ENCODE measurements around the gene ERGIC3.
"Not testable (repeated sequence)": the region's sequence is repeated elsewhere in the genome, so short reads cannot be mapped to it uniquely, and the experiment has no call there.

Gene ERGIC3

DNA sequence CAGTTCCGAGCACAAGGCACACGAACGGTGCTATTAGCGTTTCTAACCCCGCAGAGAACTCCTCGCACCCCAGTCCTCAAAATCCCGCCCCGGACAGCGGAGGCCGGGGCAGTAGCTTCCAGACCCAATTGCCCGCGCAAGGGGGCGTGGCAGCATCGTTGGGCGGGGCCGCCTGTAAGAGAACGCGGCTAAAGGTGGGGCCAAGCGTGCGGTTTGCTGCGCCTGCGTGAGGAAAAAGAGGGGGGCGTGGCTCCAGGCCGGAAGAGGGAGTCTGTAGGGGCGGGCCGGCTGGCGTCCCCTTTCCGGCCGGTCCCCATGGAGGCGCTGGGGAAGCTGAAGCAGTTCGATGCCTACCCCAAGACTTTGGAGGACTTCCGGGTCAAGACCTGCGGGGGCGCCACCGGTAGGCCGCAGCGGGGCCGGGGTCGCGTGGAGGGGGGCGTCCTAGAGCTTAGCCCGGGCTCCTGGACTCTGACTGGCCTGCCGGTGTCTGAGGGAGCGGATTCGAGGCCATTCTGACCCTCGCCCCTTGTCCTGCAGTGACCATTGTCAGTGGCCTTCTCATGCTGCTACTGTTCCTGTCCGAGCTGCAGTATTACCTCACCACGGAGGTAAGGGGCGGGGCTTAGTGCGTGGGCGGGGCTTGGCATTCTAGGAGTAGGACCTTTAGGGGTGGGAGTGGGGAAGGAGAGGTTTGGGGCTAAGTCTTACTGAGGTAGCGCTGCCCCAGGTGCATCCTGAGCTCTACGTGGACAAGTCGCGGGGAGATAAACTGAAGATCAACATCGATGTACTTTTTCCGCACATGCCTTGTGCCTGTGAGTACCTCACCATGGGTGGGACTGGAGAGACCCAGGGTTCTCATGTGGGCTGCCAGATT is at the start of gene ERGIC3:
TSS of gene ERGIC3 (plus strand) at position 296 of the 880 bp plus-strand sequence. CDS start at position 316, 20 bp downstream.
- DNase-seq: peak; percentile 93 to 95

DNA sequence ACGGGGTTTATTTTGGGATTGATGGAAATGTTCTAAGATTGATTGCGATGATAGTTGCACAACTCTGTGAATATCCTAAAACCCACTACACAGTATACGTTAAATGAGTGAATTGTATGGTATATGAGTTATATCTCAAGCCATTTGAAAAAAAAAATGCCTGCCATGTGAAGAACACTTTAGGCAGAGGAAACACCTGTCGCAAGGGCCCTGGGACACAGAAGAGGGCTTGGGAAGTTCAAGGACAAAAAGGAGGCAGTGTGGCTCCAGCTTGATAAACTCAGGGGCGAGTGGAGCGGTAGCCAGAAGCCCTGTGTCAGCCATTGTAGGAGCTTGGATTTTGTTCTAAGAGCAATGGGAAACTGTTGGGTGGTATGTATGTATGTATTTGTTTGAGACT is 49.5 kb upstream of the ERGIC3 start:
- no peak for DNase-seq

DNA sequence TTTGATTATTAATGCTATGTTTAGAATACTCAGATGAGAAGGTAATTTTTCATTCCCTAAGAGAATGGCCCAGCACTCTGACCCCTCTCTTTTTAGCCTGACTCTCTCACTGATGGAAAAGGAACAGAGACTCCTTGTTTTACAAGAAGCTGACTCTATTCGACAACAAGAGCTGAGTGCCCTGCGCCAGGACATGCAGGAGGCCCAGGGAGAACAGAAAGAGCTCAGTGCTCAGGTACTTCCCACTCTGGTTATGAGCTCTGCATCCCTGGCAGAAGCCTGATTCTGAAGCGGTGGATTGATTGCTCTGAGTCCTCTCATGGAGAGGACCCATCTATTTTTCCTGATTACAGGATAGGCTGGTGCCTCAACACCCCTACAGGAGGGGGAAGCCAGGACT is 45.4 kb upstream of the ERGIC3 start:
- DNase-seq: no peak

DNA sequence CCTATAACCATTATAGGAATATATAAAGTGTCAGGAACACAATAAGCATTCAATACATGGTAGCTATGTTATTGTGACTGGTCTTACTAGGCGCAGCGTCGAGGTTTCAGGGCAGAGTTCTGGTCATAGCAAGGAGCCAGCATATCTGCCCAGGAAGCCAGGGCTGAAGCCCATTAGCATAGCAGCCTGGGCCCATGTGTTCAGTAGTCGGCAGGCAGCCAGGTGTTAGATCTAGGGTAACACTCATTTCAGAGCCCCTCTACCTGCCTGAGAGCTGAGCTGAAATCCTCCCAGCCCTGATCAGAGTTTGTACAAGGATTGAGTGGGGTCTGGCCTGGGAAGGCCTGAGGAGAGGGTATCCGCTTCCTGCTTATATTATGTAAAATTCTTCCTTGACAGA is 44.6 kb upstream of the ERGIC3 start:
- DNase-seq: no peak

DNA sequence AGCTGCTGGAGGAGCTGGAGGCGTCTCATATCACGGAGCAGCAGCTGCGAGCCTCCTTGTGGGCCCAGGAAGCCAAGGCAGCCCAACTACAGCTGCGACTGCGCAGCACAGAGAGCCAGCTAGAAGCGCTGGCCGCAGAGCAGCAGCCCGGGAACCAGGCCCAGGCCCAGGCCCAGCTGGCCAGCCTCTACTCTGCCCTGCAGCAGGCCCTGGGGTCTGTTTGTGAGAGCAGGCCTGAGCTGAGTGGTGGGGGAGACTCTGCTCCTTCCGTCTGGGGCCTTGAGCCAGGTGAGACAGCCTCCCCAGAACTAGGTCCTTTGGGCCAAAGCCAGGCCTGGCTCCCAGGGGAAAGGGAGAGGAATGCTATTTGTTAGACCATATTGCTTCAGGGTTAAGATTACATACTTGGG is 44.1 kb upstream of the ERGIC3 start:
- no peak for DNase-seq

DNA sequence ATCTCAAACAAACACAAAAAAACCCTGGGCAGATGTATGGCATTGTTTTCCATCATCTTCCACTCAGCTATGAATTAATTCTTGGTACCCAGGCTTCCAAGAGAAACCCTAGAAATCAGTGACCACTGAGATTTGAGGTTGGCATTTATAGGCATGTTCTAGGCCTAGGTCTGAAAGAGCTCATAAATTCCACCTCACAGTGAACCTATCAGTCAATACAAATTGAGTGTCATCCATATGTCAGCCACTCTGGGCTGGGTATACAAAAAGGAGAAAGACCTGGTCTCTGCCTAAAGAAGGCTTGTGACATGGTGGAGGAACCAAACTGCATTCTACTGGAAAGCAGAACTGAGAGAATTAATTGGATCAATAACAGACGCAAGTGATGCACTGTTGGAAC is 42.6 kb upstream of the ERGIC3 start:
- DNase-seq: no peak

DNA sequence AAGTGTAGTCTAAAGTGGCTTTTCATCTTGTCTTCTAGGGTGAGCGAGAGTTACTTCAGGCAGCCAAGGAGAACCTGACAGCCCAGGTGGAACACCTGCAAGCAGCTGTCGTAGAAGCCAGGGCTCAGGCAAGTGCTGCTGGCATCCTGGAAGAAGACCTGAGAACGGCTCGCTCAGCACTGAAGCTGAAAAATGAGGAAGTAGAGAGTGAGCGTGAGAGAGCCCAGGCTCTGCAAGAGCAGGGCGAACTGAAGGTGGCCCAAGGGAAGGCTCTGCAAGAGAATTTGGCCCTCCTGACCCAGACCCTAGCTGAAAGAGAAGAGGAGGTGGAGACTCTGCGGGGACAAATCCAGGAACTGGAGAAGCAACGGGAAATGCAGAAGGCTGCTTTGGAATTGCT is 39.5 kb upstream of the ERGIC3 start:
- no peak for DNase-seq

DNA sequence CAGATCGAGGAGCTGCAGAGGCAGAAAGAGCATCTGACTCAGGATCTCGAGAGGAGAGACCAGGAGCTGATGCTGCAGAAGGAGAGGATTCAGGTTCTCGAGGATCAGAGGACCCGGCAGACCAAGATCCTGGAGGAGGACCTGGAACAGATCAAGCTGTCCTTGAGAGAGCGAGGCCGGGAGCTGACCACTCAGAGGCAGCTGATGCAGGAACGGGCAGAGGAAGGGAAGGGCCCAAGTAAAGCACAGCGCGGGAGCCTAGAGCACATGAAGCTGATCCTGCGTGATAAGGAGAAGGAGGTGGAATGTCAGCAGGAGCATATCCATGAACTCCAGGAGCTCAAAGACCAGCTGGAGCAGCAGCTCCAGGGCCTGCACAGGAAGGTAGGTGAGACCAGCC is 38.6 kb upstream of the ERGIC3 start:
- no peak for DNase-seq

DNA sequence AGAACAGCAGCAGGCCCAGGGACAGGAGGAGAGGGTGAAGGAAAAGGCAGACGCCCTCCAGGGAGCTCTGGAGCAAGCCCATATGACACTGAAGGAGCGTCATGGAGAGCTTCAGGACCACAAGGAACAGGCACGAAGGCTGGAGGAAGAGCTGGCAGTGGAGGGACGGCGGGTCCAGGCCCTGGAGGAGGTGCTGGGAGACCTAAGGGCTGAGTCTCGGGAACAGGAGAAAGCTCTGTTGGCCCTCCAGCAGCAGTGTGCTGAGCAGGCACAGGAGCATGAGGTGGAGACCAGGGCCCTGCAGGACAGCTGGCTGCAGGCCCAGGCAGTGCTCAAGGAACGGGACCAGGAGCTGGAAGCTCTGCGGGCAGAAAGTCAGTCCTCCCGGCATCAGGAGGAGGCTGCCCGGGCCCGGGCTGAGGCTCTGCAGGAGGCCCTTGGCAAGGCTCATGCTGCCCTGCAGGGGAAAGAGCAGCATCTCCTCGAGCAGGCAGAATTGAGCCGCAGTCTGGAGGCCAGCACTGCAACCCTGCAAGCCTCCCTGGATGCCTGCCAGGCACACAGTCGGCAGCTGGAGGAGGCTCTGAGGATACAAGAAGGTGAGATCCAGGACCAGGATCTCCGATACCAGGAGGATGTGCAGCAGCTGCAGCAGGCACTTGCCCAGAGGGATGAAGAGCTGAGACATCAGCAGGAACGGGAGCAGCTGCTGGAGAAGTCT is 37.9 kb upstream of the ERGIC3 start:
- no peak for DNase-seq

DNA sequence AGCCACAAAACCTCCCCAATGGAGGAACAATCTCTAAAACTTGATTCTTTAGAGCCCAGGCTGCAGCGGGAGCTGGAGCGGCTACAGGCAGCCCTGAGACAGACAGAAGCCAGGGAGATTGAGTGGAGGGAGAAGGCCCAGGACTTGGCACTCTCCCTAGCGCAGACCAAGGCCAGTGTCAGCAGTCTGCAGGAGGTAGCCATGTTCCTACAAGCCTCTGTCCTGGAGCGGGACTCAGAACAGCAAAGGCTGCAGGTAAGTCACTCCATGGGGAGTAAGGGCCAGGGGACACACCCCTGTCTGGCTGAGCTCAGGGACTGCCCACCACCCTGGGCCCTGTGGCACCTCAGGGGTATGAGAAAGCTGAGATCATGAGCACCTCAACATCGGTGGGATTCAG is 37.1 kb upstream of the ERGIC3 start:
- no peak for DNase-seq

DNA sequence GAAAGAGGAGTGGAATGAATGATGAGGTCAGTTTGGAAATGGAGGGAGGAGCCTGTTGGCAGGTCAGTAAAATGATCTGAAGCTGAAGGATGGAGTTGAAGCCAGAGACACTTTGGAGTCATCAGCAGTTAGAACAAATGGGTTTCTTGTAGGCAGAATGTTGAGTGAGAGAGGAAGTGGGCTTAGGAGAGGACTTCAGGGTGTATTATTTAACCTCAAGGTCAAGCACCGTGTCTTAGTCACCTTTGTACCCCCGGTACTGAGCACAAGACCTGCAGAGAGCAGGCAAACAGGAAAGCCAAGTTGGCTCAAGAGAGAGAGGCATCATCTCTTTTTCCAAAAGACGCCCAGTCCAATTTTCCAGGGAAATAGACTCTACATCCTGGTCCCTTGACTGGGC is 35.7 kb upstream of the ERGIC3 start:
- DNase-seq: no peak

DNA sequence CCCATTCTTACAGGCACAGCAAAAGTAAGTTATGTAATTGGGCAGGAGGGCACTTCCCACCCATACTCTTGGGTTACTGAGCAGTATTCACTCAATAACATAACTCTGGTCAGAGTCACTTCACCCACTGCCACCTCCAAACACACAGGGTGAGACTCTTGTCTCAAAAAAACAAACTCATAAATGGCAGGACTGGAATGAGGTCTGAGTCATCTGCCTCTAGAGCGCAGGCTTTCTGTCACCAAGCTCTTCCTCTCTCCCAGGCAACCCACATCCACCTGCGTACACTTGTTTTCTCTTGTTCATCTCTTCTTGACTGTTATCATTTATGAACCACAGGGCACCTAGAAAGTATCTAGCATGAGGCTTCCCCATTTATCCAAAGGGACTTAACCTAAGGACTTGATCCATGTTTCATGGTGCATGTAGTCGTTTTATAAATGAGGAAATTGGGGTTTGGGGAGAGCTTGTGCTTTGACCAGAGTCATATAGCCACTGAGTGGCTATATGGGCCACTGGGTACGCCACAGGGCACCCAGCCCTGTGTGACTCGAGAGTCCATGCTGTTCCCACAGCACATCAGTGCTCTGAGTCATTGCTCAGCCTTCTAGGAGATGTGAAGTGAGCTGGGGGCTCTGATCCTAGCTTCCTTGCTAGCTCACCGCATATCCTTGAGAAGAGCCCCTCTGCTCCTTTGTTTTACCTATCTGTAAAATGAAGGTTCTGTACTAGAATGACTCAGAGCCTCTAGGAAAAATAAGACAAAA is 34.8 kb upstream of the ERGIC3 start:
- no peak for DNase-seq

DNA sequence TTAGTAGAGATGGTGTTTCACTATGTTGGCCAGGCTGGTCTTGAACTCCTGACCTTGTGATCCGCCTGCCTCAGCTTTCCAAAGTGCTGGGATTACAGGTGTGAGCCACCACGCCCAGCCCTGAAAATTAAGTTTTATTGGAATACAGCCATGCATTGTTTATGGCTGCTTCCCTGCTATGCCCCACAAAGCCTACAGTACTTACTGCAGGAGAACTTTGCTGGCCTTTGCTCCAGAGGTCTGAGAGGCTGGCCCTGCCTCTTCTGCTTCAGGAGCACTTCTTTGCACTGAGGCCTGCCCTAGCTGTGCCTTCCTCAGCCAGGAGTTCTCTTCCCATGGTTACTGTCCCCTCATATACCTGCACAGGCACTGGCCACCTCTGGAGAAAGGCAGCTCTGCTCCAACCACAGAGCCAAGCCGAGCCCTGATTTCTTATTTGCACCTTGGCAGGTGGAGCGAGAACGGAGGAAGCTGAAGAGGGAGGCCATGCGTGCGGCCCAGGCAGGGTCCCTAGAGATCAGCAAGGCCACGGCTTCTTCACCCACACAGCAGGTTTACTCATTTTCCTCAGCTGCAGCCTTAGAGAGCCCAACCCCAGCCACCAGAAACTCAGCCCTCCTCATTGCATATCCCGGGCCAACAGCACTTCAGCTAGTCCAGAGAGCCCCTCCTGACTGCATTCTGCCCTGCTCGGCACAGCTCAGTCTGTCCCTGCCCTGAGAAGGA is 33.2 kb upstream of the ERGIC3 start:
- DNase-seq: no peak

DNA sequence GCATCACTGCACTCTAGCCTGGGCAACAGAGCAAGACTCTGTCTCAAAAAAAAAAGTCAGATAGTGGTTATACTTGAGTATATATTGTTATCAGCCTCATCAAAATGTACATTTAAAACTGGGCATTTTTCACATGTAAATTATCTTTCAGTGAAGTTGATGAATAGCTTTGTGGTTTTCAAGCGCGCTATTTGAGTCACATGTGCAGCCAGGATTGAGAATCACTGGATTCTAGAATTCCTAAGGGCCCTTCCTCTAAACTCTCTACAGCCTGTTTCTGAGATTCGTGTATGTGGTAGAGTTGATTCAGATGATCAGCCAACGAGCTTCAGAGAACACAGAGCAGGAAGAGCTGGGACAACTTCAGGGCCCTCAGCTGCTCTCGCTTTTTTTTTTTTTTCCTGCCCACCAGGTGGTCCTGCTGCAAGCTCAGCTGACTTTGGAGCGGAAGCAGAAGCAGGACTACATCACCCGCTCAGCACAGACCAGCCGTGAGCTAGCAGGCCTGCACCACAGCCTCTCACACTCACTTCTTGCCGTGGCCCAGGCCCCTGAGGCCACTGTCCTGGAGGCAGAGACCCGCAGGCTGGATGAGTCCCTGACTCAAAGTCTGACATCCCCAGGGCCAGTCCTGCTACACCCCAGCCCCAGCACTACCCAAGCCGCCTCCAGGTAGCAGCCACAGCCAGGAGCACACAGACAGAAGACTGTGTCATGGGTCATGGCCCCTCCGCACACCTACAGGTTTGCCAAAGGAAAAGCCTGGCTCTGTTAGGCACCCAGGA is 30.7 kb upstream of the ERGIC3 start:
- no peak for DNase-seq

DNA sequence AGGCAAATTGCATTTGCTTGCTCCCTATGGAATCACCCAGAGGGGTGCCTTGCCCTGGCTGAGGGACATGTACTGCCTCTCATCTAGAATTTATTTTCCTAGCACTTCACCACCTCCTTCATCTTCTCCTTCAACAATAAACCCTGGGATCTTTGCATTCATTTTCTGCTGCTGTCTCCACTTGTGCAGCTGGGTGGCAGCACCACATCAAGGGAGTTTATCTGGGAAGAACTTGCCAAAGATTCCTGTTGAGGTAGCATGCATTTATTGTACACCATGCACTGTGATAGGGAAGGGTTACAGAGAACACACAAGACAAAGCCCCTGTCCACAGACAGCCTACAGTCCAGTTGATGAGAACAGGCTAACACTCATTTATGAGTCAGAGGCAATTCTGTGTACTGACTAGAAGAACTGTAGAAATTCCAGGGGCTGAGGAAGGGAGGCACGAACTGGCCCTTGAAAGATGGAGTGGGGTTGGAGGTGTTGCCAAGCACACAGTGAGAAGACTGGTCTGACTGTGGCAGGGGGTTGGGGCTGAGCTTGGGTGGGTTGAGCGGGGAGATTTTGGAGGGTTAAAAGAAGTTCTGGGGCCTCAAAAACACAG is 30.0 kb upstream of the ERGIC3 start:
- DNase-seq: peak in 1 of 2 experiments; percentile 11

DNA sequence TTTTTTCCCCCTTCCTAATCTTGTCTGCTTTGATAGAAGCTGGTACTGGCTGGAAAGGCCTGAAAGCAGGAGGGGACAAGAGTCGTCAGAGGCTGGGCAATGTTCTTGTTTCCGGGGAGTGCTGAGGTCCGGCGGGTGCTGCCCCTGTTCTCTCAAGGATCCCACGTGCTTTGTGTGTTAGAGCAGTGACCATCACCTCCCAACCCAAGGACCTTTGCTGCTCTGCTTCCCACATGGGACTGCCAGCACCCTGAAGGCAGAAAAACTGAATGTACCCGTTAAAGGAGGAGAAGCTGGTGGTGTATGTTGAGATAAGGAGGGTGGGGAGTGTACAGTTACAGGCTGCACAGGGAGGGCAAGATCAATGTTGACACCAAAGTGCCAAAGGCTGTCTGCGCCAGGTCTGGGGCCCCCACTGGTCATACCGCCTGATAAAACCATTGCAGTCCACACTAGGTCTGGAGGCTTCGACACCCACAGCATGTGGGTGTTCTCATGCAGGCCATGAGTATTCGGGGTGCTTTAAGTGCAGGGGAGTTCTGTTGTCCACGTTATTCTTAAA is 27.4 kb upstream of the ERGIC3 start:
- no peak for DNase-seq

DNA sequence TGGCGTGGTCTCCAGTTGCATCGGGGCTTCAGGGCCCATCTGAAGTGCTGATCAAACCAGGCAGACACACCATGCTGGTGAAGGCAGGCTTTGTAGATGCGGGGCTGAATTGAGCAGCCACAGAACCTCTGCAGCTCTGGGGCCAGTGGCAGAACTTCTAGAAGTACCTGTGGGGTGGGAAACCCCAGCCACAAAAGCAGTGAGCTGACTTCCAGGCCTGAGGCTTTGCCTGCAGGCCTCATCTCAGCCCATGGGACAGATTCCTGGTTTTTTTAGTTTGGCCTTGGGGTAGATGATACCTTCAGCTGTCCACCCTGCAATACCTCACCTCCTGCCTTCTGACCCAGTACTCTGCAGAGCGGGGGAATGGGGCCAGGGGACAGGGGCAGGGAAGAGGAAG is 26.5 kb upstream of the ERGIC3 start:
- no peak for DNase-seq

DNA sequence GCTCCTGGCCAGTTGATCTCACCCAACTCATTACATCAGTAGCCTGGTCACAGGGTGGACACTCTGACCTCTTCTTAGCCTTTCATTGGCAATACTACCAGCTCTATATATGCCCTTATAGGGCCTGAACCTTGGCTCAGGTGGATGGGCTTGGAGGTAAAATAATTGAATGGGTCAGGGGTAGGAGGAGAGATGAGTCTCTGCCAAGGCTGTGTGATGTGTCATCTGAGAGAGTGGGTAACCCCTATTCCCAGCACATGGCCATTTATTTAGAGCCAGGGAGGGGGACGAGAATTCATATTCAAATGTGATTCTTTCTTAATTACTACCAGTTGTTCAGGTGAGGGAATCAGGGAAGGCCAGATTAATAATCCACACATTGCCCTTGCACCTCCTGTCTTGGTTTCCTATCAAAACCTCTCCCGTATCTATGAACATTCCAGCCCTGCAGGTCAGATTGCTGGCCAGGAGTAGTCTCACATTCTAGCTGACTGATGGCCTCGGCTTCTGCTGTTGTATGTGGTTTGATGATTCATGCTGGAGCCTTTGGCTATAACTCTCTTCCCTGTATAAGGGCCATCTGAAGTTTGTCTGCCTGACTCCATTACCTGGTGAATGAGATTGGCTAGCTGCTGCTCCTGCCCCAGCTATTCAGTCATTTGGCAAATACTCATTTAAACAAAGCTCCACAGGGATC is 25.8 kb upstream of the ERGIC3 start:
- no peak for DNase-seq

DNA sequence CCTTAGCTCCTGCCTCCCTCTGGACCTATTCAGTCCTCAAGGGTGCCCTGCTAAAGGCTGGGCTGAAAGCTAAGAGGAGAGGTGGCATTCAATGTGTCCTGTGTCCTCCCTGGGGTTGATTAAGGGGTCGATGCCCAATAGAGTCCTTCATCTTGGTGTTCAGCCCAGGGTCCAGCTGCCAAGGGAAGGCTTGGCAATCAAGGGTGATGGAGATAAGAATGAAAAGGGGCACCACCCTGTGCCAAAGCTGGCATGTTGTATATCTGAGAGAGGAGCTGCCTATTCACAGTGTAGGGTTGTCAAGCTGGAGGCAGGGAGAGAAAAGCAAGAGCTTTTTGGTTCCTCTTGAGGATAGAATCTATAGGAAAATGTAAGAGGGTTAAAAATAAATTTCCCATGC is 24.8 kb upstream of the ERGIC3 start:
- no peak for DNase-seq

DNA sequence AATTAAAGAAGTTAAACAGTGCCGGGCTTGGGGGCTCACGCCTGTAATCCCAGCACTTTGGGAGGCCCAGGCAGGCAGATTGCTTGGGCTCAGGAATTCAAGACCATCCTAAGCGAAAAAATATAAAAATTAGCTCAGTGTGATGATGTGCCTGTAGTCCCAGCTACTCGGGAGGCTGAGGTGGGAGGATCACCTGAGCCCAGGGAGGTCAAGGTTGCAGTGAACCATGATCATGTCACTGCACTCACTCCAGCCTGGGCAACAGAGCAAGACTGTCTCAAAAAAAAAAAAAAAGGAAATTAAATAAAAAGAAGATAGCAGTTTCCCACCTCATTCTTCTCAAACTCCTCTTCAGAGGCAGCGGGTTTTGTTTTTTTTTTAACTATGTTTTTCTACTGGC is 24.1 kb upstream of the ERGIC3 start:
- not testable (repeated sequence) for DNase-seq

DNA sequence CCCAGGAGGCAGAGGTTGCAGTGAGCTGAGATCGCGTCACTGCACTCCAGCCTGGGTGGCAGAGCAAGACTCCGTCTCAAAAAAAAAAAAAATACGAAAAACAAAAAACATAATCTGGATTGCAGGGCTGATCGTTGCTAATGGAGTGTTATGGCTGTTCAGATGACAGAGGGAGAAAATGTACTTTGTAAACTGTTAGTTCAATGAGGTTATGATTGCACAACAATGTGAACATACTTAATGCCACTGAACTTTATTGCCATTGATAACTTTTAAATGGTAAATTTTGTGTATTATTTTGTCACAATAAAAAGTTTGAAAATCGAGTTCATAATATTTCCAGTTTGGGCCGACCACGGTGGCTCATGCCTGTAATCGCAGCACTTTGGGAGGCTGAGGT is 22.9 kb upstream of the ERGIC3 start:
- no peak for DNase-seq

All from SHP77 (cell line).